Gastroesophageal sphincter (tissue), 4 donors: ENCODE results near the gene ATG2A. TPM values are rescaled to one million over a fixed set of nuclear protein-coding genes. Genes with fewer than 3 reads are reported as not detected.

Source experiments
- ATAC-seq: fragments of 150-250 bp; one replicate; pipeline ENCODE4 v1.9.1; 2016; ENCODE audit warnings: mild to moderate bottlenecking, moderate library complexity
- H3K27ac ChIP-seq, 4 donors: fragments of 200-600 bp; sonication (generic) in 3 of 4; 1 replicate in 3 of 4; 2 replicates in 1 of 4; pipeline ENCODE4 v1.5.1; 2016 to 2019
- H3K27me3 ChIP-seq: fragments of 200-600 bp; sonication (generic); one replicate; pipeline ENCODE4 v1.5.1; 2019
- H3K36me3 ChIP-seq, 2 donors: fragments of 200-600 bp; sonication (generic); one replicate each; pipeline ENCODE4 v1.5.1; 2019; ENCODE audit warnings: control low read depth in 1 of 2
- H3K4me1 ChIP-seq, 3 donors: fragments of 200-600 bp; sonication (generic); 1 replicate in 2 of 3; 2 replicates in 1 of 3; pipeline ENCODE4 v1.5.1; 2016 to 2019; ENCODE audit warnings: control low read depth in 2 of 3
- H3K4me3 ChIP-seq, 2 donors: fragments of 200-600 bp; sonication (generic); one replicate each; pipeline ENCODE4 v1.5.1; 2019; ENCODE audit warnings: mild to moderate bottlenecking in 1 of 2, moderate library complexity in 1 of 2
- H3K9me3 ChIP-seq, 3 donors: fragments of 200-600 bp; sonication (generic); one replicate each; pipeline ENCODE4 v1.5.1; 2017 to 2019; ENCODE audit warnings: control low read depth in 2 of 3
- CTCF ChIP-seq, 4 experiments: fragments of 200-600 bp in 2 of 4; fragments of 450-650 bp in 2 of 4; sonication (generic) in 1 of 4; IDR thresholded peaks; one replicate each; pipeline ENCODE4 v1.5.1; 2017 to 2019; ENCODE audit warnings: antibody characterized with exemption in 4 of 4, mild to moderate bottlenecking in 2 of 4, moderate library complexity in 2 of 4
- EP300 ChIP-seq: sonication (generic); formaldehyde crosslinking; IDR thresholded peaks from one replicate; pipeline ENCODE4 v1.6.1; 2017; ENCODE audit warnings: antibody characterized with exemption, mild to moderate bottlenecking
- POLR2A ChIP-seq, 2 donors: fragments of 450-650 bp; IDR thresholded peaks; one replicate each; pipeline ENCODE4 v1.6.1; 2017; ENCODE audit warnings: antibody characterized with exemption in 2 of 2, mild to moderate bottlenecking in 2 of 2, moderate library complexity in 1 of 2
- POLR2AphosphoS5 ChIP-seq: sonication (generic); formaldehyde crosslinking; IDR thresholded peaks from one replicate; pipeline ENCODE4 v1.6.1; 2017; ENCODE audit warnings: antibody characterized with exemption
- WGBS, 2 donors: methylation state at CpG; one replicate each; pipeline ENCODE4 v1.1.5; 2018; ENCODE audit warnings: low coverage in 1 of 2; 5-methylcytosine and 5-hydroxymethylcytosine counted together
- total RNA-seq, 4 donors: library from RNA; depleted of rRNA; stranded (reverse); fragments of >200 nt; gene quantifications; one replicate each; pipeline ENCODE4 v1.1.0, GENCODE V29; 2016

Gene ATG2A
- total RNA-seq, 4 donors from 2014 or later, result 18.8 to 27.2 (median 26.3) TPM

- 0 to 15% methylated on average over 1 to 5 of the region's 23 CpGs for WGBS, 2 donors
- TF ChIP-seq POLR2AphosphoS5 (peak; percentile 69), POLR2A (IDR thresholded peaks at IDR 0.05) (peak; percentile 20 to 21), CTCF (IDR thresholded peaks at IDR 0.05) (peak in 1 of 4 experiments; percentile 7), EP300 (no peak)
- peak; percentile 50 for ATAC-seq
- Histone ChIP-seq H3K36me3 (peaks cover 0 to 17% of the 10 kb centered on the region in 2 donors), H3K27ac (peak overlapping the region; percentile 84 to 98 (median 97)), H3K9me3 (no peaks in the 10 kb centered on the region), H3K4me3 (peak overlapping the region in 1 of 2 donors; percentile 28), H3K4me1 (peaks cover 6 to 100% (median 59%) of the 10 kb centered on the region in 3 donors), H3K27me3 (no peaks in the 10 kb centered on the region)
Measured at GRCh38 chr11:64863391-64864060, 53.5 kb downstream of the ATG2A start.

- peaks cover 6 to 100% (median 55%) of the 10 kb centered on the region in 3 donors for H3K4me1 ChIP-seq
Measured at GRCh38 chr11:64862987-64863390, 54.0 kb downstream of the ATG2A start.

GRCh38 chr11:64861227-64861975, 55.6 kb downstream of the ATG2A start:
- ATAC-seq, result no peak

More at GRCh38 chr11:64862987-64863390, 54.0 kb downstream of the ATG2A start:
- Histone ChIP-seq H3K27ac (peak overlapping the region; percentile 84 to 98 (median 97)), H3K36me3 (peaks cover 0 to 22% of the 10 kb centered on the region in 2 donors), H3K9me3 (no peaks in the 10 kb centered on the region), H3K4me3 (peak overlapping the region in 1 of 2 donors; percentile 28), H3K27me3 (no peaks in the 10 kb centered on the region)
- TF ChIP-seq EP300 (no peak), POLR2AphosphoS5 (no peak), CTCF (IDR thresholded peaks at IDR 0.05) (no peak), POLR2A (IDR thresholded peaks at IDR 0.05) (no peak)
- WGBS, 2 donors, result 6 to 20% methylated on average over 2 to 3 of the region's 9 CpGs
- ATAC-seq, result no peak

GRCh38 chr11:64859542-64860414, 57.2 kb downstream of the ATG2A start:
- peak overlapping the region in 3 of 4 donors; percentile 78 to 97 (median 97) for H3K27ac ChIP-seq
- ATAC-seq, result no peak
- H3K27me3 ChIP-seq, result no peaks in the 10 kb centered on the region
- H3K36me3 ChIP-seq, result peaks cover 0 to 30% of the 10 kb centered on the region in 2 donors
- TF ChIP-seq EP300 (no peak), POLR2A (IDR thresholded peaks at IDR 0.05) (no peak), POLR2AphosphoS5 (no peak), CTCF (IDR thresholded peaks at IDR 0.05) (no peak)
- peaks cover 15 to 100% (median 67%) of the 10 kb centered on the region in 3 donors for H3K4me1 ChIP-seq
- 70 to 93% methylated on average over 1 to 3 of the region's 33 CpGs for WGBS, 2 donors
- H3K9me3 ChIP-seq, result no peaks in the 10 kb centered on the region
- H3K4me3 ChIP-seq, result no peak overlapping the region

More at GRCh38 chr11:64861227-64861975, 55.6 kb downstream of the ATG2A start:
- peak overlapping the region in 3 of 4 donors; percentile 97 to 98 (median 97) for H3K27ac ChIP-seq
- no peak overlapping the region for H3K4me3 ChIP-seq
- H3K4me1 ChIP-seq, result peaks cover 11 to 100% (median 63%) of the 10 kb centered on the region in 3 donors
- WGBS, 2 donors, result 75 to 86% methylated on average over 5 to 6 of the region's 6 CpGs
- TF ChIP-seq POLR2A (IDR thresholded peaks at IDR 0.05) (no peak), POLR2AphosphoS5 (no peak), EP300 (no peak), CTCF (IDR thresholded peaks at IDR 0.05) (no peak)
- peaks cover 0 to 29% of the 10 kb centered on the region in 2 donors for H3K36me3 ChIP-seq
- no peaks in the 10 kb centered on the region for H3K27me3 ChIP-seq
- no peaks in the 10 kb centered on the region for H3K9me3 ChIP-seq
